Fibroblast of mammary gland (primary cell): ENCODE results near the gene PXDC1.
A peak's percentile ranks its signal among the peaks of the same experiment; 100 is the strongest.

Experiments
- DNase-seq: peaks from one replicate; pipeline ENCODE4 v3.0.0-alpha.2; 2010; ENCODE audit warnings: low read depth
- H3K4me3 ChIP-seq: 2 replicates; pipeline ENCODE4 v1.5.1; 2011; ENCODE audit warnings: low read depth, mild to moderate bottlenecking, low read length, moderate library complexity; ENCODE audit not compliant: control insufficient read depth
- CTCF ChIP-seq: conservative IDR thresholded peaks from 2 replicates; pipeline ENCODE4 v1.5.1; 2011; ENCODE audit warnings: low read depth, low read length, inconsistent platforms; ENCODE audit not compliant: control insufficient read depth, insufficient read depth

Gene PXDC1

GRCh38 chr6:3788408-3789017, 37.0 kb upstream of the PXDC1 start:
- no peak overlapping the region for H3K4me3 ChIP-seq
- TF ChIP-seq CTCF: no peak
- DNase-seq: peak; percentile 48

GRCh38 chr6:3786141-3786540, 34.6 kb upstream of the PXDC1 start:
- peak; percentile 43 for DNase-seq
- TF ChIP-seq CTCF: no peak
- no peak overlapping the region for H3K4me3 ChIP-seq

- DNase-seq: no peak
- no peak for TF ChIP-seq CTCF
- H3K4me3 ChIP-seq: no peak overlapping the region
Measured at GRCh38 chr6:3785745-3786098, 34.2 kb upstream of the PXDC1 start.

GRCh38 chr6:3784885-3785744, 33.6 kb upstream of the PXDC1 start:
- no peak for DNase-seq
- no peak for TF ChIP-seq CTCF
- no peak overlapping the region for H3K4me3 ChIP-seq

GRCh38 chr6:3784423-3784822, 32.9 kb upstream of the PXDC1 start:
- no peak overlapping the region for H3K4me3 ChIP-seq
- TF ChIP-seq CTCF: no peak
- no peak for DNase-seq

- no peak for TF ChIP-seq CTCF
- peak; percentile 59 for DNase-seq
- H3K4me3 ChIP-seq: no peak overlapping the region
Measured at GRCh38 chr6:3782876-3783832, 31.6 kb upstream of the PXDC1 start.
